HT1080 (cell line): ENCODE data around the gene IGFBP3. TPM values are rescaled to one million over a fixed set of nuclear protein-coding genes. Genes with fewer than 3 reads are reported as not detected.

Experiments
- DNase-seq: peaks from one replicate; pipeline ENCODE4 v3.0.0-alpha.2; 2015; ENCODE audit warnings: low read depth
- total RNA-seq: library from RNA; depleted of rRNA; stranded (reverse); fragments of >200 nt; shearing (Covaris generic); gene quantifications from 2 replicates; pipeline ENCODE4 v1.2.3, GENCODE V29; 2014

Gene IGFBP3
- total RNA-seq, 1 experiment from 2014 or later, result not detected

- peak; percentile 55 for DNase-seq
Measured at GRCh38 chr7:45923290-45923689, 2.2 kb upstream of the IGFBP3 start.

DNA sequence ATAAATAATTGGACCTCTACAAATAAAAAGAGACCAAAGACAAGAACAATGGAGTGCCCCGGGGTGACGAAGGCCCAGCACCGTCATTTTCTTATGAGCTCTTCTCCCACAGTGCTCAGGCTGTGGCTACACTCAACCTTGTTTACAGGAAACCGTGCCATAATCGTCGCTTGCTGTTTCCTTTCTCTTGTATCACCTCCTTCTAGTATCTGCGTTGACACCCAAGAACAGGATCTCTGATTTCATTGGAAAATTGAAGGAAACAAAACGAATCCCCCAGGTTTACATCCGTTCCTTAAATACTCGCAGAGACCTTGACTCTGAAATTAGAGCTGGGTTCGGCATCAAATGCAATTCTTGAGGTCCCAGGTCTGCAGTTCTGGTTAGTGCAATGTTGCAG, 1.7 kb upstream of the IGFBP3 start:
- DNase-seq, result no peak

DNA sequence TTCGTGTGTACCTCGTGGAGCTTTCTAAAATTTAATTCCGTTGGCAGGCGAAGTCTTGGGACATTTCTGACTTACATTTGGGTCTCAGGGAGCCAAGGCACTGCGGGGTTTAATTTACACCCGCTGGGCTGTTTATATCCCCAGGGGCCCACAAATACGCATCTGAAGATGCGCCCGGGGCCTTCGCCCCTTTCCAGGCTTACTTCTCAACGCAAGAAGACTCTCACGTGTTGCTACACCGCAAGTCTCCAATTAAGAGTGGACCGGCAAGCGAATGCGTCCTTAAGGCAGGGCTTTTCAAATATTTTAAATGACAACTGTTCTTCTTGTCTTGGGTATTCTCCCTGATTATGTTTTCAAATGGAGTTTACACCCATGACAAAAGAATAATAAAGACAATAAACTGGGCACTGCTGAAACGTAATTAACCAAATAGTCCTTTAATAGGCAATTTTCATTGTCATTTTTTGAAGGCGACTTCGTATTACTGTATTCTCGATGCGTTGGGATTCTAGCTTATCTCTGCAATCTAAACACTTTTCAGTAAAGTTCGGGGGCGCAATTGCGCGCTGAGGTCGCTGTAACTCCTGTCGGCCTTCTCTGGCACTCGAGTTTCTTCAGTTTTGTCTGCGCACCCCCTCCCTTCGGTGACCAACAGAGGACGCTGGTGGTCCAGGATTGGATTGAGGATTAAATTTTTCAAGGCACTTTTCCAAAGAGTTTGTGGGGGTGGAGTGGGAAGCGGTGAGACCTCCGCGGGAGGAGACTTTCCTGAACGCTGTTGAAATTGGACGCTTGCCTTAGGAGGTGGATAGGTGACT, 837 bp upstream of the IGFBP3 start:
- DNase-seq, result no peak

DNA sequence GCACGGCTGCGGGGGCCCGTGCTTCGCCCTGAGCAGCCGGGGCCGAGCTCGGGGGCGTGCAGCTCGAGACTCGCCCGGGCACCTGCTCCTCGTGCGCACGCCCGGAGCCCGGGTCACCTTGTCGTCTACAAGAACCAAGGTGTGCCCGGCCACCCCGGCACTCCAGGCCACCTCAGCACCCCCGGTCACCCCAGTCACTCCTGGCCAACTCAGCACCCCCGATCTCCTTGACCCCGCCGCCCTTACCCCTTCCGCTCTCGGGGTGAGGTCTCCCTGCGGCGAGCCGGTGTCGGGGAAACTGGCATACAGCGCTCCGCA, 268 bp upstream of the IGFBP3 start:
- no peak for DNase-seq

GRCh38 chr7:45919993-45920459, 1.0 kb downstream of the IGFBP3 start:
- no peak for DNase-seq

- DNase-seq, result no peak
Measured at GRCh38 chr7:45919231-45919784, 1.8 kb downstream of the IGFBP3 start.

DNA sequence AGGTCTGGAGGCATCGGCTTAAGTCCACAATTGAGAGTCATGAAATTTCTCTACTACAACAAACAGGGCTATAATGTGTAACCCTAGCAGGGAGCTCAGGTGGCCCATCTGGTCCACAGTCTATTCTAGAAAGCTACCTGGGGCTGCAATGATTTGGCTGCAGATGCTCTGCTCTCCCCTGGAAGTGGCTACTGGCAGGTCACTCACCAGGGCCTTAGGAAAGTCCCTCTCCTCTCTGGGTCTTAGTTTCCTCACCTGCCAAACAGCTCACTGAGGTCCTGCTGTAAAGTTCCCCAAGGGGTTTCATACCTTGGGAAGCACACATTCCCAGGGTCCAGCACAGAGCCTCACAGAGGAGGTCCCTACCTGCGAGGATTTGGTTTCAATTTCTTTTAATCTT, 2.5 kb downstream of the IGFBP3 start:
- DNase-seq, result no peak

GRCh38 chr7:45917658-45918057, 3.4 kb downstream of the IGFBP3 start:
- DNase-seq, result peak; percentile 61

DNA sequence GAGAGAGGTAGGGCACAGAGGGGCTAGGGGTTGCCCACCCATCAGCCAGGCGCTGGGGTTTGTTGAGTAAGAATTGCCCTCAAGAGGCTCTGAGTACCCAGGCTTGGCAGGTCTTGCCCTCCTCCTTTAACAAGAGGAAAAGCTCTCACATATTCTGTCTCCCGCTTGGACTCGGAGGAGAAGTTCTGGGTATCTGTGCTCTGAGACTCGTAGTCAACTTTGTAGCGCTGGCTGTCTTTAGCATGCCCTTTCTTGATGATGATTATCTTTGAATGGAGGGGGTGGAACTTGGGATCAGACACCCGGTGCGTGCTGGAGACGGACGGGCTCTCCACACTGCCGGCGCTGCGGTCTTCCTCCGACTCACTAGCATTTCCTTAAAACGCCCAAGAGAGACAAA, 4.0 kb downstream of the IGFBP3 start:
- no peak for DNase-seq

GRCh38 chr7:45915606-45916005, 5.5 kb downstream of the IGFBP3 start:
- DNase-seq, result peak; percentile 30

DNA sequence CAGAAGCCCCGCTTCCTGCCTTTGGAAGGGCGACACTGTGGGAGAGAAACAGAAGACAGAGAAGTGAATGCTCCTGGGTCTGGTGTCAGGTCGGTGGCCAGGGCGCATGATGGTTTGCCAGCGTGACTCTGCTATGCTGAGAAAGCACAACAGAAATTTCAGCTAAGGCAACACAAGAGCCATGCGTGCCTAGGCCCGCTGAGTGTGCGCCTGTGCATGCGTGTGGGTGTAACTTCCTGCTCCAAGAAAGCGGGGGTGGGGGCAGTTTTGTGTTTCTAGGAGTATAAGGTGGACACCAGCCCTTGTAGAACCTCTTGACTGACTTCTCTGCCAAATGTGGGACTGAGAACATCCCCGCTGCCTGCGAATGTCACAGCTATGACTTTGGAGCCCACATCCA, 6.2 kb downstream of the IGFBP3 start:
- no peak for DNase-seq

- no peak for DNase-seq
Measured at GRCh38 chr7:45912972-45913371, 8.1 kb downstream of the IGFBP3 start.

- no peak for DNase-seq
Measured at GRCh38 chr7:45911311-45911710, 9.8 kb downstream of the IGFBP3 start.

- no peak for DNase-seq
Measured at GRCh38 chr7:45910855-45911254, 10.2 kb downstream of the IGFBP3 start.

- no peak for DNase-seq
Measured at GRCh38 chr7:45909561-45909960, 11.5 kb downstream of the IGFBP3 start.

- no peak for DNase-seq
Measured at GRCh38 chr7:45902820-45903219, 18.3 kb downstream of the IGFBP3 start.

GRCh38 chr7:45901566-45901965, 19.5 kb downstream of the IGFBP3 start:
- DNase-seq, result no peak

GRCh38 chr7:45898222-45898621, 22.9 kb downstream of the IGFBP3 start:
- peak; percentile 70 for DNase-seq

- peak; percentile 87 for DNase-seq
Measured at GRCh38 chr7:45897042-45897690, 23.9 kb downstream of the IGFBP3 start.

GRCh38 chr7:45894665-45895062, 26.4 kb downstream of the IGFBP3 start:
- no peak for DNase-seq

DNA sequence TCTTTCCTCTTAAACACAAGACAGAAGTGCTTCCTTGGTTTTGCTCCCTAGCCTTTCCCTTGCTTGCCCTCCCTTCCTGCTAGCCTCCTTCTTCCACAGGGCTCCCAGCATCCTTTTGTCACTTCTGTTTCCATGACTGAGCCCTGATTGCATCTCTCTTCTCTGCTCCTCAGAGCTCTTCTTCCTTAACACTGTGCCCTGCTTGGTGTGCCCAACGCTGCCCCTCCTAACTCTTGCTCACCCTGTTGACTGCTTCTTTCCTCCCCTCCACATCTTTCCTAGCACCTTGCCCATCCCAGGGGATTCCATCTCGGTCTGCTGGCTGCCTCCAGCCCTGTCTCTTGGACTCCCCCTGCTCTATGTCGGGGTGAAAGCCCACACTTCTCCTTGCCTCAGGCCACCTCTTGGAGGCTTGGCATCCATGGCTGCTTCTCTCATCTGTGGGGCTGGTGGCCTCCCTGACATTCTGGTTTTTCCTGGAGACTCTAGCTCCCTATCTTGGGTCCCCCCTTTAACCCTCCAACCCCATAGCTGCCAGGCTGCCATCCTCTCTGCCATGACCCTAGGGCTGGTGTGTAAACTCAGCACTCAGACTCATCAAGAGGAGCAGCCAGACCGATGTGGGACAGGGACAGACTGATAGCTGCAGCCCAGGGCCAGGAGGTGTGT, 26.9 kb downstream of the IGFBP3 start:
- no peak for DNase-seq

DNA sequence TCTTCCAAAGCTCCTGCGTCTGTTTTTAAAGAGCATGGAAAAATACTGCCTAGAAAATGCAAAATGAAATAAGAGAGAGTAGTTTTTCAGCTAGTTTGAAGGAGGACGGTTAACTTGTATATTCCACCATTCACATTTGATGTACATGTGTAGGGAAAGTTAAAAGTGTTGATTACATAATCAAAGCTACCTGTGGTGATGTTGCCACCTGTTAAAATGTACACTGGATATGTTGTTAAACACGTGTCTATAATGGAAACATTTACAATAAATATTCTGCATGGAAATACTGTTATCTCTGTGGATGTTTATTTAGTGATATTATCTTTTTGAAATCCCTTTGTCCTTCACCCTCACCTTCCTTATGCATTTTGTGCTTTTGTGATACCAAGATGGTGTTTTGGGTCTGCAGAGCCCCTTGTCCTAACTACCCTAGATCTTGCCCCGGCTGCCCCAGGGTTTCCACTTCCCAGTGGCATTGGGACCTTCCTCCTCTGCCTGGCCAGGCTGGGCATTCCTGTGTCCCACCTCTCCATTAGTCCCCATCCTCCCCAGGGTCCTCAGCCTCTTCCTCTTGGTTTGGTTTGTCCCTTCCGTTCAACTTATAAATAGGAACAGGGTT, 27.6 kb downstream of the IGFBP3 start:
- DNase-seq, result no peak
